Astrocyte of the spinal cord (primary cell): ENCODE data around the gene INSC.

Experiments used
- DNase-seq: peaks from one replicate; pipeline ENCODE4 v3.0.0; 2011; ENCODE audit warnings: low read depth, low spot score
- H3K4me3 ChIP-seq: 2 replicates; pipeline ENCODE4 v1.5.1; 2011; ENCODE audit warnings: low read depth, mild to moderate bottlenecking, low read length, moderate library complexity
- in situ Hi-C: cut with HindIII; loops from 2 replicates; pipeline ENCODE4 v1.10.0; 2017; ENCODE audit warnings: low sequenced_read_pairs
- TF ChIP-seq, protein P1 (sequence below): IDR thresholded peaks from 2 replicates; pipeline ENCODE4 v1.5.1; 2012; ENCODE audit warnings: low read depth, mild to moderate bottlenecking, low read length, inconsistent platforms

Gene INSC

DNA sequence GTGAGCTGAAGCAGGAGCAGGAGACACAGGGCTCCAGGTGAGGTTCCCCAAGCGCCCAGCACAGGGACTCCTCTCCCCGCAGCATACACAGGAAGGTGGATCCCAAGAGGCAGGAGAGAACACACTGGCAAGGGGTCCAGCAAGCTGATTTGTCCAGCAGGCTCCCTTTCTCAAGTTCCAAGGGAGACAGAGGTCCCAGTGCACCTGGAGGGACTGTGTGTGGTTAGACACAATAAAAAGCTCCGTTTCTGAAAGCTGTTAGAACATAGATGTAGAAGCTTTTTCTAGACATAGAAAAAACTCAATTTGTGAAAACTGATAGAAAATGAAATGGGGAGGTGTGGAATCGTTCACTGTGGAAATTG lies 39.6 kb upstream of the INSC start:
- in situ Hi-C loops: no loop called here
- H3K4me3 ChIP-seq: no peak overlapping the region
- TF ChIP-seq, protein P1, sequence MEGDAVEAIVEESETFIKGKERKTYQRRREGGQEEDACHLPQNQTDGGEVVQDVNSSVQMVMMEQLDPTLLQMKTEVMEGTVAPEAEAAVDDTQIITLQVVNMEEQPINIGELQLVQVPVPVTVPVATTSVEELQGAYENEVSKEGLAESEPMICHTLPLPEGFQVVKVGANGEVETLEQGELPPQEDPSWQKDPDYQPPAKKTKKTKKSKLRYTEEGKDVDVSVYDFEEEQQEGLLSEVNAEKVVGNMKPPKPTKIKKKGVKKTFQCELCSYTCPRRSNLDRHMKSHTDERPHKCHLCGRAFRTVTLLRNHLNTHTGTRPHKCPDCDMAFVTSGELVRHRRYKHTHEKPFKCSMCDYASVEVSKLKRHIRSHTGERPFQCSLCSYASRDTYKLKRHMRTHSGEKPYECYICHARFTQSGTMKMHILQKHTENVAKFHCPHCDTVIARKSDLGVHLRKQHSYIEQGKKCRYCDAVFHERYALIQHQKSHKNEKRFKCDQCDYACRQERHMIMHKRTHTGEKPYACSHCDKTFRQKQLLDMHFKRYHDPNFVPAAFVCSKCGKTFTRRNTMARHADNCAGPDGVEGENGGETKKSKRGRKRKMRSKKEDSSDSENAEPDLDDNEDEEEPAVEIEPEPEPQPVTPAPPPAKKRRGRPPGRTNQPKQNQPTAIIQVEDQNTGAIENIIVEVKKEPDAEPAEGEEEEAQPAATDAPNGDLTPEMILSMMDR: no peak
- DNase-seq: no peak

DNA sequence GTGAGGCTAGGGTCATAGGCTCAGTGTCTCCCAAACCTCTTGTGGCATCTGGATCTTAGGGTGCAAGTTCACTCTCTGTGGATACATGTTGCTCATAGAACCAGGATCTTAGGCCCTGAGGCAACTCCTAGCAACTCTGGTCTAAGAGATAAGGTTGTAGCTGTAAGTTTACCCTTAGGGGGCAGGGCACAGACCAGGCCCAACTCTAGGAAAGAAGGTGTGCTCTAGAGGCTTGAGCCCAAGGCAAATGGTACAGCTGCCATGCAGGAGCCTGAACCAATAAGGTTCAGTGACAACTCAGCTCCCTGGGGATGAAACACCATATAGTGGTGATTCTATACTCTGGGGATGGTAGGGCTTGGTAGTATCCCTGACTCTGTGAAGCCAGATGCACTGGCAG lies 23.5 kb upstream of the INSC start:
- in situ Hi-C loops: no loop called here
- TF ChIP-seq, protein P1: no peak
- DNase-seq: no peak
- no peak overlapping the region for H3K4me3 ChIP-seq

DNA sequence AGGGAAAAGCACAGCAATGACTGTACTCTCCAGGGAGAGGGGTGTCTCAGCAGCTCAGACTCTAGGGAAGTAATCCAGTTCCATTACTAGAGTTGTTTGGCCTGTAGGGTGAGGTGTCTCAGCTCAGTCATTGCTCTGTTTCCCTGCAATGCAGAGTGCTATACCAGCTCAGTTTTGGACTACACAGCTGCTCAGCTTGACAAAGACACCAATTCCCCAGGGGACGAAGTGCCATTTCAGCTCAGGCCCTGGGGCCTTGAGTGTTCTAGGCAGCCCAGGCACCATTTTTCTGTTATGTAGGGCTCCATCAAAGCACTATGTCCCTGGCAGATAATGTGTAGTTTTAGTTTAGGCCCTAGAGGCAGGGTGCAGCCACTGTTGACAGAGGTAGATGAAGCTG lies 23.1 kb upstream of the INSC start:
- no peak overlapping the region for H3K4me3 ChIP-seq
- TF ChIP-seq, protein P1: no peak
- in situ Hi-C loops: no loop called here
- DNase-seq: no peak

DNA sequence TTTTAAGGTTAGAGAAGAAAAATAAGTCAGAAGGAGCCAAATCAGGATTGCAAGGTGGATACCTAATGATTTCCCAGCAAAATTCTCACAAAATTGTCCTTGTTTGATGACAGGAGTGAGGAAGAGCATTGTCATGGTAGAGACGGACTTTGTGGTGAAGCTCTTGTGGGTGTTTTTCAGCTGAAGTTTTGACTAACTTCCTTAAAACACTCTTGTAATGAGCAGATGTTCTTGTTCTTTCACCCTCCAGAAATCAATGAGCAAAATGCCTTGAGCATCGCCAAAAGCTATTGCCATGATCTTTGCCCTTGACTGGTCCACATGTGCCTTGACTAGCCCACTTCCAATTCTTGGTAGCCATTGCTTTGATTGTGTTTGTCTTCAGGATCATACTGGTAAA lies 21.3 kb upstream of the INSC start:
- in situ Hi-C loops: no loop called here
- TF ChIP-seq, protein P1: no peak
- H3K4me3 ChIP-seq: no peak overlapping the region
- DNase-seq: no peak

DNA sequence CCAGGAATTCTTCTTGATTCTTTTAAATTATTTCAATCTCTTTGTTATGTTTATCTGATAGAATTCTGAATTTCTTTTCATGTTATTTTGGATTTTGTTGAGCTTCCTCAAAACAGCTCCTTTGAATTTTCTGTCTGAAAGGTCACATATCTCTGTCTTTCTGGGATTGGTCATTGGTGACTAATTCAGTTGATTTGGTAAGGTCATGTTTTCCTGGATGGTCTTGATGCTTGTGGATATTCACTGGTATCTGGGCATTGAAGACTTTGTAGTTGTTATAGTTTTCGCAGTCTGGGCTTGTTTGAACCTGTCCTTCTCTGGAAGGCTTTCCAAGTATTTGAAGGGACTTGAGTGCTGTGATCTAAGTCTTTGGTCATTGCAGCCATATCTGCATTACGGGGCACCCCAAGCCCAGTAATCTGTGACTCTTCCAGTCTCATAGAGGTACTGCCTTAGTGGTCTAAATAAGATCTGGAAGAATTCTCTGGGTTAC lies 18.9 kb upstream of the INSC start:
- DNase-seq: no peak
- in situ Hi-C loops: no loop called here

DNA sequence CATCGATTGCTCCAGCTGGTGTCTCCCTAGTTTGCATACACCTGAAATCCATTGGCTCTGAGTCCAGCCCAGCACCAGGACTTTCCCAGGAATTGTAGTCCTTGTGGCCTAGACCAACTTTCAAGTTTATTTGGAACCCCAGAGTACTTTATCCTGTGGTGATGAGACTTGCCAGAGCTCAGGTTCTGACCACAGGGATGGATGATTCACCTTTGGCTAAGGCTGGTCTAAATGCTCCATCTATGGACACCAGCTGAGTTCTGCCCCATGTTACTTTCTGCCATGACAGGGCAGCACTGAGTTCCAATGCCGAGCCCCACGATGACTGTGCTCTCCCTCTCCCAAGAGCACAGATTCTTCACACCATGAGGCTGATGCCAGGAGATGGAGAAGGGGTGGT lies 17.3 kb upstream of the INSC start:
- H3K4me3 ChIP-seq: no peak overlapping the region
- in situ Hi-C loops: no loop called here
- TF ChIP-seq, protein P1: no peak

More for the DNA sequence above, 18.9 kb upstream of the INSC start:
- TF ChIP-seq, protein P1: no peak
- no peak overlapping the region for H3K4me3 ChIP-seq

DNA sequence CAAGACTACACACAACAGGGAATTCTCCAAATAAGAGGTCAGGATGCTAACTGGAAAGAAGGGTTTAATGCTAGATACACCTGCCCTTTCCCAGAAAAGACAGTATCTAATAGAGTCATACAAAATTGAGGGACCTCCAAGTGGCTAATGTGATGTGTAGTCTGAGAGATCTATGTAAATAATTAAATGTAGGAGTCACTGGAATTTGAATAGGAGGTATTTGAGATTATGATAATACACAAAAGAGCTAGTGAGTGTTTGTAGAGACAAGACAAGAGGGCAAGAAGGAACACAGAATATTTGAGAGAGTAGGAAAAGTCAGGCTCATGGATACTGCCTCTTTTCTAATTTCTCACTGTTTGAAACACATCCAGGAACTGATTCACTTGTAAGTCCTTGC lies 15.5 kb upstream of the INSC start:
- in situ Hi-C loops: no loop called here
- no peak for DNase-seq
- H3K4me3 ChIP-seq: no peak overlapping the region
- TF ChIP-seq, protein P1: no peak

More for the DNA sequence above, 17.3 kb upstream of the INSC start:
- DNase-seq: no peak
